Skeletal muscle satellite cell (primary cell): ENCODE measurements around the gene PLPP6.

ENCODE experiments used
- H3K27me3 ChIP-seq: 2 replicates; pipeline ENCODE4 v1.7.0; 2013; ENCODE audit warnings: low read length; ENCODE audit not compliant: control insufficient read depth, insufficient read depth
- H3K36me3 ChIP-seq: 2 replicates; pipeline ENCODE4 v1.7.0; 2013; ENCODE audit warnings: mild to moderate bottlenecking, control low read depth, low read length; ENCODE audit not compliant: insufficient read depth
- H3K4me1 ChIP-seq: 2 replicates; pipeline ENCODE4 v1.7.0; 2013; ENCODE audit warnings: low read length; ENCODE audit not compliant: control insufficient read depth, insufficient read depth
- H3K4me2 ChIP-seq: 2 replicates; pipeline ENCODE4 v1.7.0; 2013; ENCODE audit warnings: mild to moderate bottlenecking, low read length
- H3K4me3 ChIP-seq: 2 replicates; pipeline ENCODE4 v1.7.0; 2013; ENCODE audit warnings: low read length
- H3K9ac ChIP-seq: 2 replicates; pipeline ENCODE4 v1.7.0; 2013; ENCODE audit warnings: mild to moderate bottlenecking, low read depth, low read length, moderate library complexity
- H3K9me3 ChIP-seq: replicated peaks from 2 replicates; pipeline ENCODE4 v1.7.0; 2013; ENCODE audit warnings: mild to moderate bottlenecking, control low read depth, low read length

PLPP6 gene

DNA sequence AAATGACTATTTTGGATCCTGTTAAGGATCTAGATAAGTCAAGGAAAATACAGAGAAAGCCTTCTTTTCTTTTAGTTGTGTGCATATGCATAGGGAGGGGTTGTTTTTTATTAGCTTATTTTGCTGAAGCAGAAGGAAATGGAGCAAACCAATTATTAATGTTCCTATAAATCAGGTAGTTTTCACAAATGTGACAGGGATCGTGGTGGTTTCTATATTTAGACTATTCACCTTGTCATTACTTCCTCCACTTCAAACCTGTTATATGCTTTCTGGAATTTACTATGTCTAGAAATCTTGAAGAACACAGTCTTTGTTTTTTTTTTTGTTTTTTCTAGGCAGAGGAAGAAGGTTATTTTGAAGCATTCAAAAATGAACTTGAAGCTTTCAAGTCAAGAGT is 39.4 kb downstream of the PLPP6 start:
- no peaks in the 10 kb centered on the region for H3K9me3 ChIP-seq
- H3K4me1 ChIP-seq, result no peaks in the 10 kb centered on the region
- H3K9ac ChIP-seq, result no peak overlapping the region
- no peak overlapping the region for H3K4me3 ChIP-seq
- H3K27me3 ChIP-seq, result no peaks in the 10 kb centered on the region
- H3K4me2 ChIP-seq, result no peak overlapping the region
- peaks cover 53% of the 10 kb centered on the region for H3K36me3 ChIP-seq

DNA sequence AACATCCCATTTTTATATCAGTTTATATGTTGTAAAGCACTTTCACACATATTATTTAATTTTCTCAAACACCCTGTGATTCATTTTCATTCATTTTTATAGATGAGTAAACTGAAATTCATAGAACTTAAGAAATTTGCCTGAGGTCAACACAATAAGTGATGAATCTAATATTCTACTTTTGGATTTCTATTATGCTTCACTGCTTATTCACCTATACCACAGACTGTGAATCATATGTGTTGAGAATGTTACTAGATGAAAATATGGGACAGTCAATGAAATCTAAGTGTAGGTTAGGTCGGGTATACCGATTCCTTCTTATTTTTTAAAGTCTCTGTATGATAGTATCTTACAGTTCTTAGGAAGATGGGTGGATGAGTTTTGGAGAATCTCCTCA is 42.0 kb downstream of the PLPP6 start:
- H3K36me3 ChIP-seq, result peaks cover 43% of the 10 kb centered on the region
- no peaks in the 10 kb centered on the region for H3K4me1 ChIP-seq
- no peak overlapping the region for H3K4me2 ChIP-seq
- H3K9me3 ChIP-seq, result no peaks in the 10 kb centered on the region
- H3K9ac ChIP-seq, result no peak overlapping the region
- H3K4me3 ChIP-seq, result no peak overlapping the region
- H3K27me3 ChIP-seq, result no peaks in the 10 kb centered on the region

- no peaks in the 10 kb centered on the region for H3K9me3 ChIP-seq
- no peaks in the 10 kb centered on the region for H3K4me1 ChIP-seq
- no peak overlapping the region for H3K4me3 ChIP-seq
- H3K27me3 ChIP-seq, result no peaks in the 10 kb centered on the region
- peaks cover 36% of the 10 kb centered on the region for H3K36me3 ChIP-seq
- H3K9ac ChIP-seq, result no peak overlapping the region
- no peak overlapping the region for H3K4me2 ChIP-seq
Measured at GRCh38 chr9:4706021-4706420, 43.9 kb downstream of the PLPP6 start.

GRCh38 chr9:4706971-4707622 is 45.0 kb downstream of the PLPP6 start:
- Histone ChIP-seq H3K36me3 (peaks cover 31% of the 10 kb centered on the region), H3K9me3 (no peaks in the 10 kb centered on the region), H3K4me2 (no peak overlapping the region), H3K4me3 (no peak overlapping the region), H3K4me1 (no peaks in the 10 kb centered on the region), H3K27me3 (no peaks in the 10 kb centered on the region), H3K9ac (no peak overlapping the region)

GRCh38 chr9:4709380-4709779 is 47.3 kb downstream of the PLPP6 start:
- Histone ChIP-seq H3K4me1 (no peaks in the 10 kb centered on the region), H3K36me3 (peaks cover 25% of the 10 kb centered on the region)

GRCh38 chr9:4713849-4714248 is 51.8 kb downstream of the PLPP6 start:
- H3K36me3 ChIP-seq, result peaks cover 35% of the 10 kb centered on the region
- no peak overlapping the region for H3K4me3 ChIP-seq
- H3K9ac ChIP-seq, result no peak overlapping the region
- no peak overlapping the region for H3K4me2 ChIP-seq
- H3K9me3 ChIP-seq, result no peaks in the 10 kb centered on the region
- H3K27me3 ChIP-seq, result no peaks in the 10 kb centered on the region
- H3K4me1 ChIP-seq, result no peaks in the 10 kb centered on the region

More at GRCh38 chr9:4709380-4709779, 47.3 kb downstream of the PLPP6 start:
- Histone ChIP-seq H3K4me2 (no peak overlapping the region), H3K9me3 (no peaks in the 10 kb centered on the region), H3K4me3 (no peak overlapping the region), H3K27me3 (no peaks in the 10 kb centered on the region), H3K9ac (no peak overlapping the region)

DNA sequence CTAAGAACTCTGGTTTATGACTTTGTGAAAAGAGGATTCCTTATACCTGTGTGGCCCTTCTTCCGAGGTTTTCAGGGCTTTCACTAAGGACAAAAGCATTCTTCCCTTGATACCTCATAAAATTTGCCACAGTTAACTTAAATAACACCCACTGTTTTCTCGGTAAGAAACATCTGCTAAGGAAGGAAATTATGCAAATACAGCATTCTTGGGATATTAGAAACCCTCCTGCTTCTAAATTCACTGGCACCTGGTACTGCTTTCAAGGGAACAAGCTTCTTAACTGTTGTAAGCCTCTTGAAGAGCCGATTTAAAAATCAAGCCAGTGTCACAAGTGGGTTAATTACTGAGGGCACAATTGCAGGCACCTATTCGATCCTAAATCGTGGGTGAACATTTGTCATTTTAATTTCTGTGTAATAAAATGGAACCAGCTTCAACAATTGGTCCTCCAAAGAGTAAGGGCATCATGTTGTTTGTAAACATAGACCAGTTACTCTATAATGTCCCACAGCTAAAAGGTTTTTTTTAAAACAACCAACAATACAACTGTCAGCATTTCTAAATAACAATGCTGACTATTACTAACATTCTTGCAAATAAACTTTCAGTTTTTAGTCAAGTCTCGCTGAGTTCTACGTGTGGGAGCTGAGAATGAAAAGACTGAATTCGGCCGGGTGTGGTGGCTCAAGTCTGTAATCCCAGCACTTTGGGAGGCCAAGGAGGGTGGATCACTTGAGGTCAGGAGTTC is 52.3 kb downstream of the PLPP6 start:
- H3K27me3 ChIP-seq, result no peaks in the 10 kb centered on the region
- no peak overlapping the region for H3K4me2 ChIP-seq
- H3K36me3 ChIP-seq, result peaks cover 31% of the 10 kb centered on the region
- H3K9me3 ChIP-seq, result no peaks in the 10 kb centered on the region
- H3K4me1 ChIP-seq, result no peaks in the 10 kb centered on the region
- no peak overlapping the region for H3K9ac ChIP-seq
- H3K4me3 ChIP-seq, result no peak overlapping the region
